Activated CD8-positive, alpha-beta memory T cell treated with anti-CD3 and anti-CD28 coated beads for 48 hours (primary cell): ENCODE data around the gene KRTAP5-6.
"Not testable (repeated sequence)": the region's sequence is repeated elsewhere in the genome, so short reads cannot be mapped to it uniquely, and the experiment has no call there.

Experiments
- DNase-seq, 3 experiments: peaks; one replicate each; pipeline ENCODE4 v3.0.0-alpha.2; 2020; ENCODE audit warnings: low read depth in 2 of 3, low spot score in 2 of 3

The KRTAP5-6 gene

DNA sequence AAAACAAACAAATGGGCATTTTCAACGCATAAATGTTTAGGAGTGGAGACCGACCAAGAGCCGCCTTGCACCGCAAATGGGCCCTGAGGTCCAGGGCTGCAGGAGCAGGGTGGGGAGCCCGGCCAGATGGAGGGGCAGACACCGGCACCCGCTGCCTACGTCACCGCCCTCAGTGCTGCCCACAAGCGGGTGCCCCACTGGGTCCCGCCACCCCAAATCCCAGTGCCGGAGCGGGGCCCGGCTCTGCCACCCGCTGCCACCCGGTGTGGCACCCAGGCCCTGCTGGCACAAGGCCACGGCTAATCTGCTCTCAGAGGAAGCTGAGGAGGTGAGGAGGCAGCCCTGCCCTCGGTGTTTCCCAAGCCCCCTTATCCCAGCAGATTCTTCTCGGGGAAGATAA, 13.8 kb upstream of the KRTAP5-6 start:
- DNase-seq = not testable (repeated sequence)

DNA sequence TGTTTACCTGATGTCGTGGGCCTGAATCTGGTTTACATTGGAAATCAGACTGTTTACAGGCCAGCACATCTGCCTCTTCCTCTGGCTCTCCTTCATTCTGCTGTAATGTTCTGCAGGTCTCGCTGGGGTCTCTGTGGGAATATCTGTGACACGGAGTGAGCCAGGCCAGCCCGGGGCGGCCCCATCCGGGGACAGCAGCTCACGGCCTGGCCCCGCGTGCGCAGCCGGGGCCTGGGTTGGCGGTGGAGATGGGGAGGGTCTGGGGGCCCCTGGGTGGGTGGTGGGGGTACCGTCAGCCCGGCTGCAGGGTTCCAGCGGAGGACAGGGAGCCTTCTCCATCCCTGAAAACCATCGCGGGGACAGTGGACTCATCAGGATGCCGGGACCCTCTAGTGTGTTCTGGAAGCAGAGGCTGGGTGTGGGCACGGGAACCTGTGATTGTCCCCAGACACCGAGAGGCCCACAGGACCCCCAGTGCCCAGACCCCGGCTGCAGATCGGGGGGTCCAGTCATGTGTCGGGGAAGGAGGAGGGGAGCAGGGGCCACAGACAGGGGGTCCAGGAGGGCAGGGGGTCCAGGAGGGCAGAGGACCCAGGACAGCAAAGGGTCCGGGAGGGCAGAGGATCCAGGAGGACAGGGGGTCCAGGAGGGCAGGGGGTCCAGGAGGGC, 13.0 kb upstream of the KRTAP5-6 start:
- DNase-seq = not testable (repeated sequence)

- DNase-seq = not testable (repeated sequence)
These were observed 11.8 kb upstream of the KRTAP5-6 start for GRCh38 chr11:1684886-1685874.

DNA sequence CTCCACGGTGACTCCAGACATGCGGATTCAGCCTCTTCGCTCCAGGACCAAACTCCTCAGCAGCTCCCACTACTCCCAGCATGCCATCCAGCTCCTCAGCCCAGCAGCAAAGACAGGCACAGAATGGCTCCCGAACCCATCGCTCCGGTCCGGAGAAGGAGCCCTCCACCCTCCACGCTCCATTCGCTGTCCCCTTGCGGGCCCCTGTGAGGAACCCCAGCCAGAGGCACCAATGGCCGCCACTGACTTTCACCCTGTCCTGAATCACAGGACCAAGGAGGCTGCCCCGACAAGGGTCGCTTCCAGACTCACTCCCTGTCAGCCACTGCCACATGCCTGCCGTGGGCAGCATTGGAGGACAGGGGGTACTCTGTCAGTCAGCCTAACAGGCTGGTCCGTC, 10.8 kb upstream of the KRTAP5-6 start:
- DNase-seq = not testable (repeated sequence)

- DNase-seq = not testable (repeated sequence)
These were observed 8.6 kb upstream of the KRTAP5-6 start for GRCh38 chr11:1688336-1688947.

DNA sequence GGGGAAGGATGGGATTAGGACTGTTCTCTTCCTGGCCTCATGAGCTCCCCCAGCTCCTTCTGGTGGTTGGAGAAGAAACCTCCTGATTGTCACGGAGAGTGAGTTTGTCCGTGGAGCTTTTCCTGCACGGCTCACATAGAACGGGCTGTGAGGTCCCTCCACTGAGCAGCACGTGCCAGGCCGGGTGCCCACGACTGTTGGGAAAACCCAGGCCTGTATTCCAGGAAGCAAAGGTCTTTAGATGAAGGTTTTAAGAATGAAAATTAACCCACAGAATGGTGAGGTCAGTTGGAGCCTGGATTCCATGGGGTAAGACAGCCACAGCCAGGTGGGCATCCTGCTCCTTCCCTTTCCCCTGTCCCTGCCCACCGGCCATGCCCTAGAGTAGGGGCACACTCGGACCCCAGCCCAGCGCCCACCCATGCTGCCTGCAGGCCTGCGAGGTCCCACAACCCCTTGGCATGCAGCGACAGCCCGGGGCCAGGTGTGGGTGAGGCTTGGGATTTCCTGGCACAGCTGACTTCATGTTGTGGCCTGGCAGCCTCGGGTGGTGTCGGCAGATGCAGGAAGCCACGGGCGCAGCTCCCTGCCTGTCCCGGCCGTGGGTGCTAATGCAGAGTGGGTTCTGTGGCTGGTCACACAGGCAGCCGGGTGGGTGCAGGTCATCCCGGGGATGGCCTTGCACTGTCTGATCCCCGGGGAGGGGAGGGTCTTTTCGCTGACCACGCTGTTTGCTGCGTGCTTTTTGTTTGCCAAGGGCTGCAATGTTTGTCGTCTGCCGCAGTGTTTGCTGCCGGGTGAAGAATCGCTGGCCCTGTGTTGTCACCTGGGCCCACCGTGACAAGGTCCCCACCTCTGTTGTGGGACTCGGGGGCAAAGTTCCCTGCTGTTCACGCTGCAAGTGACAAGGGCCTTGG, 7.5 kb upstream of the KRTAP5-6 start:
- DNase-seq = not testable (repeated sequence)

DNA sequence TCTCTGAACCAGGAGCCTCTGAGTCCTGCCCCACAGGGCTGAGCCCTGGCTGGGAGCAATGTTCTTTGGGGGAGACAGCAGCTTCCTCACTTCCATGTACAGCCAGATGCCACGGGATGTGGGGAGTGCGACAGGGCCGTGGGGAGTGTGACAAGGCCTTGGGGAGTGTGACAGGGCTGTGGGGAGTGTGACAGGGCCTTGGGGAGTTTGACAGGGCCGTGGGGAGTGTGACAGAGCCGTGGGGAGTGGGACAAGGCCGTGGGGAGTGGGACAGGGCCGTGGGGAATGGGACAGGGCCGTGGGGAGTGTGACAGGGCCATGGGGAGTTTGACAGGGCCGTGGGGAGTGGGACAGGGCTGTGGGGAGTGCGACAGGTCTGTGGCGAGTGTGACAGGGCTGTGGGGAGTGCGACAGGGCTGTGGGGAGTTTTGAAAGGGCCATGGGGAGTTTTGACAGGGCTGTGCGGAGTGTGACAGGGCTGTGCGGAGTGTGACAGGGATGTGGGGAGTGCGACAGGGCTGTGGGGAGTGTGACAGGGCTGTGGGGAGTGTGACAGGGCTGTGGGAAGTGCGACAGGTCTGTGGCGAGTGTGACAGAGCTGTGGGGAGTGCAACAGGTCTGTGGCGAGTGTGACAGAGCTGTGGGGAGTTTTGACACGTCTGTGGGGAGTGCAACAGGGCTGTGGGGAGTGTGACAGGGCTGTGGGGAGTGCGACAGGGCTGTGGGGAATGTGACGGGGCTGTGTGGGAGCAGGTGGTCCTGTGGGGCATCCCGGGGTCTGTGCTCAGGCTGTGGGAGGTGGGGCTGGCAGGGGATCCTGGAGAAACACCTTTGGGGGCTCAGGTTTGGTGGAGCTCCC, 6.6 kb upstream of the KRTAP5-6 start:
- DNase-seq = no peak

DNA sequence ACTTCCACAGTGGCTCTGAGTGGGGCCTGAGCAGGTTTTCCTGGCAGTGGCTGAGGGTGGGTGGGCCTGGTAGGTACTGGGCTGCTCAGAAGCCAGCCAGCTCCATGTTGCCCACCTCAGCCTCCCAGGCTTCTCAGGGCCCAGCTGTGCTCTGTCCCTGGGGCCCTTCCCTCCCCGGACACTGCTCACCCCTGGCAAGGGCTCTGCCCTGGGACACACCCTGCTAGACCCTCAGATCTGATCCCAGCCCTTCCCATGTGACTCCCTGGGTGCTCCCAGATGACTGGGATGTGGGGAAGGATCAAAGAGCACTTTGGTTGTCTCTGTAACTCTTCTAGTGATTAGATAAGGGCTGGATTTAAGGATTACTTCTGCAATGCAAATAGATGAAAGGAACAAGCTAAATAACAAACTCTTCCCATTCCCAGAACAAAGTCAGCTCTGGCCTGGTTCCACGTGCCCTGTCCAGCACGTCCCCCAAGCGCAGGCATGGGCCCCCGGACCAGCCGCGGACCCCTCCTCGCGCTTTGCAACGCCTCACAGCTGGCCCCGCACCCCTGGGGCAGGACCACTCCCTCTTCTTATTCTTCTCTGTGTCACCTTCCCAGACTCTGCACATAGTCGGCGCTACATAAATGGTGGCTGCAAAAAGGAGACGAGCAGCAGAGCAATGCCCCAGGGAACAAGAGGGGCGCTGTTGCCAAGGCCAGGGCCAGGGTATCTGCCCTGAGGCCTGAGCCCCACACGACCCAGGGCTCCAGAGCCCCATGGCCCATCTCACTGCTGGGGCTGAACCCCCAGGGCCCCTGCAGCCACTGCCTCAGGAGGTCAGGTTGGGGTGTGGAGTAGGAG, 5.7 kb upstream of the KRTAP5-6 start:
- DNase-seq = no peak

GRCh38 chr11:1691878-1692707, 4.9 kb upstream of the KRTAP5-6 start:
- DNase-seq = no peak

GRCh38 chr11:1692708-1693326, 4.2 kb upstream of the KRTAP5-6 start:
- DNase-seq = no peak

DNA sequence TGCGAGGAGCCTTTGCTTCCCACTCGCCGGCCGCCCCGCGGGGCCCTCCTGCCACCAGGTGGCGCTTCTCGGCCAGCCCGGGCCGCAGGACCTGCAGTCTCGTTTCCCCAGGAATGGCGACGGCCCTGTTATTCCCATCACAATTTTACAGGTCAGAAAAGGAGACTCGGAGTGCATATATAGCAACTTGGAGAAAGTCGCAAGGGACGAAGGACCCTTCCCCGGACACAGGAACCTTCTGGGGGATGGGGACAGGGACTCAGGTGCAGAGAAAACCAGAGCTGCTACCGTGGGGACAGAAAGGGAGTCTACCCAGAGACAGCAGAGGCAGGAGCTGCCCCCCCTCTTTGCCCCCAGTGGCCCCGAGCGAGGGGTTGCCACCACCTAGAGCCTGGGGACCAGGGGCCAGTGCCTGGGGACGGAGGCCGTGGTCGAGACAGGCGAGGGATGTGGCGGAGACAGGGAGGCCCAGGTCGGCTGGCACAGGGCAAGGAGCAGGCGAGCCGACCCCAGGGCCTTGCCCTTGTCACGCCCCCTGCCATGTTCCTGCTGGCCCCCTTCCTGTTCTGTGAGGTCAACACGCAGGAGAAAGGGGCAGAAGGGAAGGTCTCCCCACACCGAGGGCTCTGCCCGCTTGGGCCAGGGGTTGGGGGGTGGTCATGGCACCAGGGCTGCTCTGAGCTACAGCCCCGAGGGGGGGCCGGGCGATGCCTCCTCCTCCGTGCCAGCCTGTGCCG, 3.5 kb upstream of the KRTAP5-6 start:
- DNase-seq = peak; percentile 39 to 62 (median 57)

DNA sequence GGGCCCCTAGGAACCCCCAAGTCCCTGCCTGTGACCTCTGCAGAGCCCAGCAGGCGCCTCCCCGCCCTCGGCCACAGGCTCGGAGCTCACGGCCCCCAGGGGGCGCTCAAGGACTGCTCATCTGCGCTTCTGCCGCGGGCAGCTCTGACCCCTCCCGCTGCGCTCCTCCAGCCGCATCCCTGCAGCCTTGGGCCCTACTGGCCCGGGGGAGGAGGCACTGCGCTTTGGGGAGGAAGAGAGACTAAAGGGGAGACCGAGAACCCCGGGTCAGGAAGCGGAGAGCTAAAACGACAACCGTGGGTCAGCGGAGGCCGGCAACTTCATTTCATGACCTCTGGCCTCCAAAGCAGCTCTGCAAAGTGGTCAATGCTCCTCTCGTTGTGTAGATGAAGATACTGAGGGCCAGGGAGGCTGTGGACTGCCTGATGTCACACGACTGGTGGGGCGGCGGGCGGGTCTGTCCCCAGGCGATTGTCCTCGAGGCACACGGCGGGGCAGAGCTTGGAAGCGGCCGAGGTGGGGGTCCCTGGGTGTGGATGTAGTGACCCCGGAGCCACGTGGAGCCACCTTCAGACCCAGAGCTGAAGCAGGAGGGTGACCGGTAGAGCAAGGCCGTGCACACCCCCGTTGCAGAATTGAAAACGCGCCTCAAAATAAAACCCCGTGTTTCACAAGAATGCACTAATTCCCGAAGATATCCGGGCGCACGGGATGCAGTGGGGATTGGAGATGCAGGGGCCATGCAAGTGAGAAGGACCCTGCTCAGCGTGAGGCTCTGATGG, 2.7 kb upstream of the KRTAP5-6 start:
- DNase-seq = peak; percentile 59 to 86 (median 83)

DNA sequence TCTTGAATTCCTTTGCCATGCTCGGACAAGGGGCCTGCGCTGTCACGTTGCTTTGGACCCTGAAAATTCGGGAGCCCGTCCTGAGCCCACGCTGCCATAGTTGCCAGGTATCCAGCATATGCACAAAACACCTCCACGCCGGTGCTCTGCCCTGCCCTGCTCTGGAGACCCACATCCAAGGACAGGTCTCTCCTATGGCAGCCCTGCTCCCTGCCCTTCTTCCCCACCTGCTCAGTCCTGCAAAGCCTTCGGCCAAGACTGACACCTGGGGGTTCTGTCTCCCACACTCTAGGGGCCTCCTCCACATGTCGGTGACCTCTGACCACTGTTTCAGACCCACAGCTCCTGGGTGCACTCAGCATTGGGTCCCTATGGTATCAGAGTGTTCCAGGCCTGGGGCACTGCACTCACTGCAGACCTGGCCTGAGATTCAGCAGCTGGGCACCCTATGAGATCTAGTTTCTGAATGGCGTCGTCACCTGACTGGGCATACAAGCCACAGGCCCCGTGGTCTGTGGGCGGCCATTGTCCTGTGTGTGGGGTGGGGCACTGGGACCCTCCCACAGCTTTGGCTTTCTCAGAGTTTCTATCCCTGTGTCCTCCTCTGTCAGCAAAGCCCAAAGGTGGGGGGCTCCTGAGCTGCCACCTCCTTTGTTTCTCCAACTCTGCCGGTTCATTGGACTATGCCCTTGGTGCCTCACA, 2.0 kb upstream of the KRTAP5-6 start:
- DNase-seq = no peak

DNA sequence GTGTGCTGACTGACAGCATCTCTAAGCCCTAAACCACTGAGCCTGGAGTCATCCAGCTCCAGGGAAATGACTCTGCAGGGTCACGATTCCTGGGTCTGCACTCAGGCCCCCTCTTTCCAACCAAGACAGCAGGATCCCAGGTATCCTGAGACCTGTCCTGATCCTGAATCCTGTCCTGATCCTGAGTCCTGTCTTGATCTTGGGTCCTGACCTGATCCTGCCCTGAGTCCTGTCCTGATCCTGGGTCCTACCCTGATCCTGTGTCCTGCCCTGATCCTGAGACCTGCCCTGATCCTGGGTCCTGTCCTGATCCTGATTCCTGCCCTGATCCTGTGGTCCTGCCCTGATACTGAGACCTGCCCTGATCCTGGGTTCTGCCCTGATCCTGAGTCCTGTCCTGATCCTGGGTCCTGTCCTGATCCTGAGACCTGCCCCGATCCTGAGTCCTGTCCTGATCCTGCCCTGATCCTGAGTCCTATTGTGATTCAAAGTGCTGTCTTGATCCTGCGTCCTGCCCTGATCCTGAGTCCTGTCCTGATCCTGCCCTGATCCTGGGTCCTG, 1.4 kb upstream of the KRTAP5-6 start:
- no peak for DNase-seq

- DNase-seq = no peak
These were observed 2.8 kb downstream of the KRTAP5-6 start for GRCh38 chr11:1699771-1700170.
